AG10803 (cell line): ENCODE results near the gene RLF.

Source experiments
- DNase-seq: peaks from one replicate; pipeline ENCODE4 v3.0.0; 2010; ENCODE audit warnings: low read depth
- H3K4me3 ChIP-seq: 2 replicates; pipeline ENCODE4 v1.5.1; 2011; ENCODE audit warnings: mild to moderate bottlenecking, low read length, control low read depth
- TF ChIP-seq, protein P1 (sequence below): conservative IDR thresholded peaks from 2 replicates; pipeline ENCODE4 v1.5.1; 2011; ENCODE audit warnings: mild to moderate bottlenecking, low read length, control low read depth, inconsistent platforms

RLF gene

DNA sequence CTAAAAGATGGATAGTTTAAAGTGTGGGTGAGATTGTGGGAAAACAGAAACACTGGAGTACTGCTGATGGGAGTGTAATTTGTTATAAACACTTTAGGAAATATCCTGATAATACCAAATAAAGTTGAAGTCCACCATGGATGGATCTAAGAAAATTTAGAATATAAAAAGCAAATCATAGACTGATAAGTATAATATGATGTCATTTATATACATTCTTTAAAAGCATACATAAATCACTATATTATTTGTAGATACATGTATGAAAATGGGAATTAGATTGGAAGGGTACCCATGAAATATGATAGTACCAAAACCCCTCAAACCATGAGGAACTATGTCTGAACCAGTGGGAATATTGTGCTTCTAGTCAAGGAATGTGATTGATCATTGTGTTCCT, 104.7 kb downstream of the RLF start:
- TF ChIP-seq, protein P1, sequence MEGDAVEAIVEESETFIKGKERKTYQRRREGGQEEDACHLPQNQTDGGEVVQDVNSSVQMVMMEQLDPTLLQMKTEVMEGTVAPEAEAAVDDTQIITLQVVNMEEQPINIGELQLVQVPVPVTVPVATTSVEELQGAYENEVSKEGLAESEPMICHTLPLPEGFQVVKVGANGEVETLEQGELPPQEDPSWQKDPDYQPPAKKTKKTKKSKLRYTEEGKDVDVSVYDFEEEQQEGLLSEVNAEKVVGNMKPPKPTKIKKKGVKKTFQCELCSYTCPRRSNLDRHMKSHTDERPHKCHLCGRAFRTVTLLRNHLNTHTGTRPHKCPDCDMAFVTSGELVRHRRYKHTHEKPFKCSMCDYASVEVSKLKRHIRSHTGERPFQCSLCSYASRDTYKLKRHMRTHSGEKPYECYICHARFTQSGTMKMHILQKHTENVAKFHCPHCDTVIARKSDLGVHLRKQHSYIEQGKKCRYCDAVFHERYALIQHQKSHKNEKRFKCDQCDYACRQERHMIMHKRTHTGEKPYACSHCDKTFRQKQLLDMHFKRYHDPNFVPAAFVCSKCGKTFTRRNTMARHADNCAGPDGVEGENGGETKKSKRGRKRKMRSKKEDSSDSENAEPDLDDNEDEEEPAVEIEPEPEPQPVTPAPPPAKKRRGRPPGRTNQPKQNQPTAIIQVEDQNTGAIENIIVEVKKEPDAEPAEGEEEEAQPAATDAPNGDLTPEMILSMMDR: no peak
- no peak for DNase-seq
- no peak overlapping the region for H3K4me3 ChIP-seq

DNA sequence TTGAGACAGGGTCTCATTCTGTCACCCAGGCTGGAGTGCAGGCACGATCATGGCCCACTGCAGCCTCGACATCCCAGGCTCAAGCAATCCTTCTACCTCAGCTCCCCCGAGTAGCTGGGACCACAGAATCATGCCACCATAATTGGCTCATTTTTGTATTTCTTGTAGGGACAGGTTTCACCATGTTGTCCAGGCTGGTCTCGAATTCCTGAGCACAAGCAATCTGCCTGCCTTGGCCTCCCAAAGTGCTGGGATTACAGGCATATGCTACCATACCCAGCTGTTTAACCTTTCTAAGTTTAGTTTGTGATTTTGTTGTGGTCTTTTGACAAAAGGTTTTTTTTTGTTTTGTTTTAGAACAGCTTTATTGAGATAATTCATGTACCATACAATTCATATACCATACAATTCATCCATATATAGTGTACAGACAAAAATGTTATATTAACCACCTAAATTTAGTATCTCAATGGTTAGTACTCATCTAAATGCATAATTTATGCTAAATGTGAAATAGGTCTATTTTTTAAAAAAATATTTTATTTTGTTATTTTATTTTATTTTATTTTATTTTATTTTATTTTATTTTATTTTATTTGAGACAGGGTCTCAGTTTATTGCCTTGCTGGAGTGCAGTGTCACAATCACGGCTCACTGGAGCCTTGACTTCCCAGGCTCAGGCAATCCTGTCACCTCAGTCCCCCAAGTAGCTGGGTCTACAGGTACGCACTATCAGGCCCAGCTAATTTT, 105.8 kb downstream of the RLF start:
- TF ChIP-seq, protein P1: no peak
- no peak for DNase-seq

DNA sequence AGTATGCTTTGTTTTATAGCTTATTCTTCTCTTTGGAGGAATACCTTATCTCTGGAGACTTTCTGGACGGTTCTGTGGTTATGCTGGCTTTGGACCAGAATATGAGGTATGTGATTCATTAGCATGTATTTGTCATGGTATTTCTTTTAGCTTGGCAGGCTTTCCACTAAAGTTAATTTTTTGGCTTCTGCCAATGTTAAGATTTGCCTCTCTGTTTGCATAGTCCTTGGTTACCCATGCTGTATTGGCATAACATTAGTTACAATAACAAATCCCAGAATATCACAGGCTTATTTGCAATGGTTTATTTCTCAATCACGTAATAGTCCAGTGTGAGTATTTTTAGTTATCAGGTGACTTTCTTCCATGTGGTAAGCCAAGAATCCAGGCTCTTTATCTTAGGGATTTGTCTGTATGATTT, 106.6 kb downstream of the RLF start:
- DNase-seq: peak; percentile 96
- TF ChIP-seq, protein P1: no peak
- H3K4me3 ChIP-seq: no peak overlapping the region

More for the DNA sequence above, 105.8 kb downstream of the RLF start:
- no peak overlapping the region for H3K4me3 ChIP-seq

DNA sequence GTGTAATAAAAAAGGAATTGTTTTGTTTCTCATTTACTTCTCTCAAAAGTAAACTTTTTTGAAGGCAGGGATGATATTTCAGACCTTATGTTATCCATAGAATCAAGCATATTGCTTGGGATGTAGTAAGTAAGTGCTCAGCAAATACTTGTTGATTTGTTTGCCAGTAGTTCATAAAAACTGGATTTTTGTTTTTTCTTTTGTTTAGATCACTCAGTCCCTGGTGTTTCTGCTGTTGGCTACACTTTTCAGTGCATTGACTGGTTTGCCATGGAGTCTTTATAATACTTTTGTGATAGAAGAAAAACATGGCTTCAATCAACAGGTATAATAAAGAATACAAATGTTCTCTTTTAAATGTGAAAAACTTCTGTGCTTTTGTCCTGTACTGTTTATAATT, 107.0 kb downstream of the RLF start:
- no peak overlapping the region for H3K4me3 ChIP-seq
- TF ChIP-seq, protein P1: no peak
- DNase-seq: no peak

DNA sequence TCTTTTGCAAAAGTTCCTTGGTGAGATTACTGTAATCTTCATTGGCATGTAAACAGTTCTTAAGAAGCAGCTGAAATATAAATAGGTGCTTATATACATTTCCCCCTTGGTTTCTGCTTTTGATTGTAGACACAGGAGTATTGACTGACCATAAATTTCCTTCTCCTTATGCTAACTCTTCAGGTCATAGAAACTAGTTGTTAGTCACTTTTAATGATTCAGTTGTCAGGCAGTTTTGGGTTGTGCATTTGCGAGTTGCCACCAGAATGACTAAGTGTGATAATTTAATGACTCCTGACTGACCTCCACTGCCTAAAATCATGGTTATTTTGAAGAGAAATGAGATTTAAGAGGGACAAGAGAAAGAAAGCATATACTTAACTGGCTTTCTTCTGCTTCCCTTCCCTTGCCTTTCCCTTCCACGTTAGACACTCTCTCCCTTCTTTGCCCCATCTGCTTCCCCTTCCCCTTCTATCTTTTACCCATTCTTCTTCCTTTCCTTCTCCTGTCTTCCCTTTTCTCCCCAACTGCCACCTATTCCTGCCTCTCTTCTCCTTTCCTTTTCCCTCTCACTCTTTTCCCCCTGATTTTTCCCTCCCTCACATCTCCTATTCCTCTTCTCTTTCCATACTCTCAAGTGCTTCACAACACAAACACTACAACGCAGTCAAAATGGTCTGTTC, 109.1 kb downstream of the RLF start:
- H3K4me3 ChIP-seq: no peak overlapping the region
- DNase-seq: peak; percentile 33
- TF ChIP-seq, protein P1: no peak

DNA sequence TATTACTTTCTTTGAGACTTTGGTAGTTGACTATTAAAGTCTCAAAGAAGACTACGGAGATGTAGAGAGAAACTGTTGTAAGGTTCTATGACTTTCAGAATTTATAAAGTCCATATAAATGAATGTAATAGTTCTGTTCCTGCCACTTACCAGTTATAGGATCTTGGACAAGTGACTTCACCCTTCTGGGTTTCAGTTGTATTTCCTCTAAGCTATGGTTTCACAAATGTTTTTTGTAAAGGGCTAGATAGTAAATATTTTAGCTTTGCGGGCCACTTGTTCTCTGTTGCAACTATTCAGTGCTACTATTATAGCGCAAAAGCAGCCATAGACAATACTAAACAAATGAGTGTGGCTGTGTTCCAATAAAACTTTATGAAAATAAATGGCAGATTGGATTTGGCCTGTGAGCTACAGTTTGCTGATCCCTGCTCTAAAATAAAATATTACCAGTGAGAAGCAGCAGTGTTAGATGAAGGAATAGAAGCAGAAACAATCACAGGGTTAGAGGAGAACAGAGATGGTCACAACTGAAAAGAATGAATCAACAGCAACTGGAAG, 111.5 kb downstream of the RLF start:
- DNase-seq: no peak
- H3K4me3 ChIP-seq: no peak overlapping the region
- TF ChIP-seq, protein P1: no peak
